ENCODE measurements around the gene FMN2.
"Not testable (repeated sequence)": the region's sequence is repeated elsewhere in the genome, so short reads cannot be mapped to it uniquely, and the experiment has no call there.

FMN2 gene

DNA sequence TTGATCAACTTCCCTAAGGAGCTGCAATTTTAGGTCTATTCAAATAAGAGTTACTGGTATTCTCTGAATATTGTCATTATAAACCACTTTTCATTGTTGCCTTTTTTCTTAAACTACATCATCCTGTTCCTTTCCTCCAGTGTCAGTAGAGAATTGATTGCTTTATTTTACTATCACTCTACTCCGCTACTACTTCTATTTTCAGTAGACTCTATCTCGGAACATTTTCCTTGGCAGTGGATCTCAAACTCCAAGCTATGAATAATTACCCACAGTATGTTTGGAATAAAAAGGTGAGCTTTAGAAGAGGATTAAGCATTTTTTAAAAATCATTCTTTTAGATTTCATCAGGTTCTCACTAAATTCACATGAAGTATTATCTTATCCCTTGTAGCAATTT is 295.4 kb downstream of the FMN2 start:
- no peak for DNase-seq

DNA sequence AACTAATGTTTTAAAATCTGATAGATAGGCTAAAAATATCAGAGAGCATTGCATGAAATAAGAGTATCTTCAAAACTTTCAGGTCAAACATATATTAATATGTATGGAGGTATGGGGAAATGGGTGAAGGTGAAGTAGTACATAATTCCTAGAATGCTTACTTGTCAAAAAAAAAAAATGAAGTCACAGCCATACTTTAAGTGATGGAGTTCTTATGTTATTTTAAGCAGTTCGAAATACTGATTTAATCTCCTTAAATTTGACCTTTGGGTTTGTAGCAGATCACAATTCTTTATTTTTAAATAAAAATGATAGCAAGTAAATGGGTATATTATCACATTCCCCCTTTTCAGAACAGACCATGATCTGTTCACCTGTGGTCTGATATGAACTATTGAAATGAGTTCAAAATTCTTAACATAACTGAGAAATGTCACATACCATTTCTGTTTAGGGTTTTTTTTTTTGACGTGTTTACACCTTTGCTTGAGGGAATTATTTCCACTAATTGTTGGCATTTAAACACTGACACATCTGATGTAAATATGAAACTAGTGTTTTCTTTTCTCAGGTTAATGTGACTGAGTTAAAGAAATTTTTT is 300.1 kb downstream of the FMN2 start:
- DNase-seq: no peak

GRCh38 chr1:240394353-240394752 is 302.7 kb downstream of the FMN2 start:
- no peak for DNase-seq

DNA sequence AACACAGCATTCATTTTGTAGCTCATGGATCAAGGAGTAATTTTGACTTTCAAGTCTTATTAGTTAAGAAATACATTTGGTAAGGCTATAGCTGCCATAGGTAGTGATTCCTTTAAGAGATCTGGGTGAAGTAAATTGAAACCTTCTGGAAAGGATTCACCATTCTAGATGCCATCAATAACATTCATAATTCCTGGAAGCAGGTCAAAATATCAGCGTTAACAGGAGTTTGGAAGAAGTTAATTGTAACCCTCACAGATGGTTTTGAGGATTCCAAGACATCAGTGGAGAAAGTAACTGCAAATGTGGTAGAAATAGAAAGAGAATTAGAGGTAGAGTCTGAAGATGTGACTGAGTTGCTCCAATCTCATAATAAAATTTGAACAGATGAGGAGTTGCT is 303.7 kb downstream of the FMN2 start:
- DNase-seq: no peak

- no peak for DNase-seq
Measured at GRCh38 chr1:240399381-240399780, 307.7 kb downstream of the FMN2 start.

DNA sequence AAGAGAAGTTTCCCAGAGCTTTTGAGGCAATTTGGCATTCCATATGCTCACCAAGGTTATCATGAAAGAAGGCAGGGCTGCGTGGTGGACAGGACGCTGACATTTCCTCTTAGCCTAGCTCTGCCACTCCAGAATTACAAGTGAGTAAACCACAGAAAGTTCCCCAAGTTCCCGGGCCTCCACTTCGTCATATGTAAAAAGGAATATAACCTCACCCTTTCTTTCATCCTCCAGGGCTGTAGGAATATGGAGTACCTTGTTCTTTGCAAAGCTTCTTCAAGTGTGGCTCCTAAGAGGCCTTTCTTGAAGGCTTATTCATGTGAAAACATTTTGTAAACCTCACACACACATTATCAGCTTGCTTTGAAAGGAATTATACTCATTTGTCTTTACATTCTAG is 310.0 kb downstream of the FMN2 start:
- DNase-seq: no peak

GRCh38 chr1:240402326-240402725 is 310.6 kb downstream of the FMN2 start:
- no peak for DNase-seq

DNA sequence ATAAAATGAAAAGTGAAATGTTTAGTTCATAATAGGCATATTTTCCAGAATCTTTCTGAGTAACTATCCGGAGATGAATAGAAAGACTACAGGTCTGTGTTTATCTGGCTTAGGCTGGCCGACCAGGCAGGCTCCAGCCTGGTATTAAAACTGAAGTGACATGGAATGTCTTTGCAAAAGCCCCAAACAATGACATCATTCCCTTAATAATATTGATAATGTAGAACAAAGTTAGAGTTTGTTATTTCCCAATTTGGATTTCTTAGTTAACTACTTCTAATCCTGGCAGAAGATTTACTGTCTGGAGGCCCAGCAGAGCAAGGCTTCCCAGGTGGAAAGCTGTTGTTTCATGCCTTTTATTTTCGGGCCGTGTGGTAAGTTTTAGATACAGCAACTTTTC is 312.6 kb downstream of the FMN2 start:
- no peak for DNase-seq

DNA sequence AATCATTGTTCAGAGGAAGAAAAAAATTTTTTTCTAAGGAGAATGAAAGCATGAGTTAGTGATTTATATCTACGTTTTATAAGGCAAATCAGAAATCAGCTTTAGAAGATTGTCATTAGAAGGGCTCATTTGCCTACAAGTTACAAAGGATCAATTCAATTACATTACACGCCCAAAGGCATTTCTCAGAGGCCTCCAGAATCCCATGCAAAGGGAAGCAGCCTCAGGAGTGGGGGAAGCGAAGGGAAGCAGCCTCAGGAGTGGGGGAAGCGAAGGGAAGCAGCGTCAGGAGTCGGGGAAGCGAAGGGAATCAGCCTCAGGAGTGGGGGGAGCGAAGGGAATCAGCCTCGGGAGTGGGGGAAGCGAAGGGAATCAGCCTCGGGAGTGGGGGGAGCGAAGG is 314.1 kb downstream of the FMN2 start:
- DNase-seq: no peak

DNA sequence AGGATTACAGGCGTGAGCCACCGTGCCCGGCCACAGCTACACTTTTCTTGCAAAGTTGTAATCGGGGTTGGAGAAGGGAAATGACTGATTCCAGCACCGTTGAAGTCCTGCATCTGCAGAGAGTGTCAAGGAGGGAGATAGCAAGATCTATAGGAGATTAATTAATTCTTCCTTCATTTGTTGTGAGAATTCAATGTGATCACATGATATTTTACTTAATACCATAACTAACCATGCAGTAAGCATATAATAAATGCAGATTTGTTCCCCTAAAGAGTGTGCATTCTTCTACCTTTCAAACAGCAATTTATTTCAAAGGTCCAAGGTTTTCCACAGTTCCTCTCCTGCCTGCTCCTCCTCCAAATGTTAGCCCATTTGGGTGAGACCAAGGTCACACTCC is 315.7 kb downstream of the FMN2 start:
- DNase-seq: no peak

GRCh38 chr1:240409615-240410014 is 317.9 kb downstream of the FMN2 start:
- DNase-seq: no peak

- no peak for DNase-seq
Measured at GRCh38 chr1:240413732-240414131, 322.0 kb downstream of the FMN2 start.

DNA sequence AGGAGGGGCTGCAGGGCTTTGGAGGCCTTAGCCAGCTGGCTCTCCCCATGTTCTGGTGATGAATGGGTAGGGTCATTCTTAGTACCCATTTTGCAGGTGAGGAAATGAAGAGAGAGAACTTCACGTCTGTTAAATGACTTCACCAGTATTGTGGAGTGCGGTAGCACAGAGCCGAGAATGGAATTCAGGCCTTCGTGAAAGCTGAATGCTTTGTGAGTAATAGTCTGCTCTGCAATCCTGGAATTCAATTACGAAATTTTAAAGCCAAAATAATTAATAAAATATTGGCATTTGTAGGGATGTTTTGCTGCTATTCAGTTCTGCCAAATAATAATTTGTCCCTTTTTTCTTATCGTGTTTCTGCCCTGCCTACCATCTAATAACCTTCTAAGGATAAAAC is 322.6 kb downstream of the FMN2 start:
- DNase-seq: no peak

GRCh38 chr1:240415011-240415410 is 323.3 kb downstream of the FMN2 start:
- not testable (repeated sequence) for DNase-seq

GRCh38 chr1:240415532-240415931 is 323.8 kb downstream of the FMN2 start:
- no peak for DNase-seq

DNA sequence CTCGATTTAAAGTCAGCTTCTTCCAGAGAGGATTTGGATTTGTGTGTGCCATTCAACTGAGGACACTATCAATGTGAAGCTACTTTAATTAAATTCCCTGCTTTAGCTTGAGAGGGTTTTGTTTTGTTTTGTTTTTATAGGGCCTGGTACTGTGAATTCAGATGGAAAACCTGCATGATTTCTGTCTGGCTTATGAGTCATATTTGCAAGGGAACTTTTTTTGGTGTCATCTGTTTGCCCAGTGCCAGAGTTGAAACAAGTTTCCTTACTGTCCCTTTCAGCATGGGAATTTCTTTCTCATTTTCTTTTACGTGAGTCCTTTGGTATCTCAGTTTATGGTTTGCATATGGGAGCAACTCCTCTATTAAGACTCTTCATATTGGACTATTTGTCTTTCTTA is 325.6 kb downstream of the FMN2 start:
- no peak for DNase-seq

DNA sequence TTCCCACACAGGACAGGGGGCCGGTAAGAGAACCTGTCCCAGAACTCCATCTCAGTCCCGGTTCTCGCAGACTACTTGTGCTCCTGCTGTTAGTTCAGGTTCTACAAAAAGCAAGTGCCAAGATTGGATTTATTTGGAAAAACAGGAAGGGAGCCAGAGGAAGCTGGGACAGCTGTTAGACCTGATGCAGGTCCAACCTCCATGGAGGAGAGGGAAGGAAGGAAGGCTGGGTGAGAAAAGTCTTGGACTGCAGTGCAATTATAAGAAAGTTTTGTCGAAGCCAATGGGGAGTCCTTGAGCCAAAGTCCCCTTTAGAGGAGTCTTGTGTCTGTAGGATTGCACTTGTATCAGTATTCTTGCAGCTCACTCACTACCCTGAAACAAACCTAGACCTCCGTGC is 329.1 kb downstream of the FMN2 start:
- DNase-seq: no peak

DNA sequence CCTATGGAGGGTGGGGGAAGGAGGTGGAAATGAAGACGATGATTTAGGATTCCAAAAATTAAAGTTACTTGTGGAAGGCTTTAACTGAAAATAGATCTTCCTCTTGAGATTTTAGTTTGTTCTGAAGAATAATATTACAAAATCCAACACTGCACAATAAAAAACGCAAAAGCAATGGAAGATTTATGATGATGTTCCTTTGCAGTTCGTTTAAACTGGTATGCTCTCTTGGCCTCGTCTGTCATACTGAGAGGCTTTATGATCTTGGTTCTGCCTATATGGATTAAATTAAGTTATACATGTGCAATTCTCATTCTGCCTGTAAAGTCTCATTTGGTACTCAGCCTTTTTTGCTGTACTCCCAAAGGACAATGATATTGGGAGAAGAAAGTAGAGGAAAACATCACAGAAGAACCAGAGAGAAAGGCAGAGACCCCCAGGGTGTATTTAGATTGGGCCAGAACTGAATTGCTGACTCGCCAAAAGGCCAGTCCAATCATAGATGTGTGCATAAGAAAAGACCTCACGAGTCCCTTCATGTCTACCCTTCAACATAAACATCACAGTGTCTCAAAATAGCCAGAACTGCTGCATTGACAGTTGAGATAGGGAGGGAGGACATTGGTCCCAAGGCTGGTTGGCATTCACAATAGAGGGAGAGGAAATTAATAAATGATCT is 331.7 kb downstream of the FMN2 start:
- DNase-seq: no peak

- no peak for DNase-seq
Measured at GRCh38 chr1:240424740-240425464, 333.2 kb downstream of the FMN2 start.

DNA sequence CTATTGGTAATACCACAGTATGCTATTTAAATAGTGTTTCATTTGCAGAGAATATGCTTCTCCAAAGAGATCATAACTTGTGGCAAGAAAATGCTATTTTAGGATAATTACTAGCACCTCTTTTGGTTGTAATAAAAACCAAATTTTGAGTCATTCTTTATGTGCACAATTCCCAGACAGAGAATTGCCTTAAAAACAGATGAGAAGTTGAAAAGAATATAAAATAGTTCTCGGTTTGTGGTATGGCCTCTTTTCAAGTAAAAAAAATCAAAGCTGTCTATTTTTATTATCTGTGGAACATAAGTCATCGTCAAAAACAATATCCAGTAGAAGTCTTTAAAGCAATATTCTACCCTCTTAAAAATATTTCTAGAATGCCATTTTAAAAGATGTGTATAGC is 334.4 kb downstream of the FMN2 start:
- DNase-seq: no peak

DNA sequence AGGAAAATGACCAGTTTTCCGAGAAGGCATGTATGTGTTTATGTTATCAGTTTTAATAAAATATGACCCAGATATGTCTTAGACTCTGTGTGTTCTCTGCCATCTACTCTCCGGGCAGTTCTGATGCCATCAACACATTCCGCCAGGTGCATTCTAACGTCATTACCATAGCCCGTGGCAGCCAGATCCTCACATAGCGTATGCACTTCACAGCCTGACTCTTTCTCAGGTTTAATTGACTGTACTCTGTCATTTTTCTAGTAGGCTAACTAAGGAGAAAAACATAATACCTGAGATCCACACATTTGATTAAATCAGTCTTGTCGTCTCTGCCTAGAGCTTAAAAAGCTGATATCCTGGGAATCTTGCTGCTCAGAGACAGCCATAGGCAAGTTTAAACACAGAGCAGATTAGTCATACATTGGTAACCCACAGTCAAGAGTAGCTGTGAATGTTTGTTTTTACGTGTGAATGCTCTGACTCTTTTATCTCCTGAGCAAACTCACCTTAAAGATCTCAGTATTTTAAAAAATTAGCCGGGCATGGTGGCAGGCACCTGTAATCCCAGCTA is 344.4 kb downstream of the FMN2 start:
- no peak for DNase-seq

DNA sequence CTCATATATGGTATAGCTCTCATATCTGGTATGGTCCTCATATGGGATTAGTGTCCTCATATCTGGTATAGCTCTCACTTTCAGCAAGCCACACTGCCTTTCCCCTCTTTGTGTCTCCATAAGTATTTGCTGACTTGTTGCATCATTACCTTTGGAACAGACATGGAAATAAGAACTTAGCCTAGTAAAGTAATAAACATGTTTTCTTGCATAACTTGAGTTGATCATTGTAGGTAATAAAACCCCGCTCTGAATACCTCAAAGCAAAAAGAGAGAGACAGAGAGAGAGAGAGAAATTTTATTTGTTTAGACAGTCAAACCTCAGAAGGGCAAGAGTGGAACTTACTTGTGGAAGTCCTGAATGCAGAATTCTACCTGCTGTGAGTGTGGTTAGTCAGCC is 350.0 kb downstream of the FMN2 start:
- no peak for DNase-seq

- DNase-seq: no peak
Measured at GRCh38 chr1:240445369-240445768, 353.7 kb downstream of the FMN2 start.

GRCh38 chr1:240455228-240455821 is 363.6 kb downstream of the FMN2 start:
- DNase-seq: no peak

Measured in DMS79 (cell line).